Measurements from ENCODE around the gene ALB. TPM values are rescaled to one million over a fixed set of nuclear protein-coding genes. Genes with fewer than 3 reads are reported as not detected.

Gene ALB
- total RNA-seq, 2 experiments from 2014 or later = not detected

GRCh38 chr4:73396993-73397972 lies 6.8 kb upstream of the ALB start:
- Mint-ChIP-seq H3K4me3 (no peak overlapping the region), H3K27me3 (peaks cover 4% of the 10 kb centered on the region), H3K27ac (no peak overlapping the region), H3K9me3 (no peaks in the 10 kb centered on the region), H3K4me1 (ENCODE audit: low read depth) (no peaks in the 10 kb centered on the region), H3K36me3 (ENCODE audit: low read depth) (no peaks in the 10 kb centered on the region)
- TF ChIP-seq CTCF (IDR thresholded peaks at IDR 0.05) = no peak
- no peak for DNase-seq
- POLR2A ChIA-PET = no interaction called here
- intact Hi-C loops (cut with micrococcal nuclease) = no loop called here
- CTCF ChIA-PET = interaction anchor here (3.0 kb wide), 1 partner anchor 49 kb away, joined by 7 read pairs; no protein-coding TSS in a partner anchor
- ATAC-seq = no peak

DNA sequence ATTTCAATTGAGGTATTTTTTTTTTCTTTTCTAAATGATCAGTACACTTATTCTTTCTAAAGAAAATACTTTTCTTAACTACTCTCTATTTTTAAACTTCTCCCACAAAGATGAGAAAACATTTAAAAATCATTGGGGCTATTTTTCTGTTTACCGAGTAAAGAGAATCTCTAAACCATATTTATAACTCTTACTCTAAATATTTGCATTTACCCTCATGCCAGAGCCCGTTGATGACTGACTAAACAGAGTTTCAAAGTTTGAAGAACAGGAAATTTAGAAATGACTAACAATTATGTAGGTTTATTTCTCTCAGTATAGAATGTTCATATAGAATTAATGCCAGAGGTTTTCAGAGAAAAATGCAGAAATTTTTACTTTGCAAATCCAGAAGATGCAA lies 2.7 kb upstream of the ALB start:
- no peaks in the 10 kb centered on the region for H3K36me3 Mint-ChIP-seq (ENCODE audit: low read depth)
- no peaks in the 10 kb centered on the region for H3K4me1 Mint-ChIP-seq (ENCODE audit: low read depth)
- CTCF ChIA-PET = no interaction called here
- H3K4me3 Mint-ChIP-seq = no peak overlapping the region
- TF ChIP-seq CTCF (IDR thresholded peaks at IDR 0.05) = no peak
- peaks cover 4% of the 10 kb centered on the region for H3K27me3 Mint-ChIP-seq
- intact Hi-C loops (cut with micrococcal nuclease) = no loop called here
- no peak overlapping the region for H3K27ac Mint-ChIP-seq
- ATAC-seq (no peak), DNase-seq (no peak)
- POLR2A ChIA-PET = no interaction called here
- no peaks in the 10 kb centered on the region for H3K9me3 Mint-ChIP-seq

- Mint-ChIP-seq H3K27ac (no peak overlapping the region), H3K9me3 (no peaks in the 10 kb centered on the region), H3K4me3 (no peak overlapping the region), H3K36me3 (ENCODE audit: low read depth) (no peaks in the 10 kb centered on the region), H3K4me1 (ENCODE audit: low read depth) (no peaks in the 10 kb centered on the region), H3K27me3 (no peaks in the 10 kb centered on the region)
- ChIA-PET POLR2A (no interaction called here), CTCF (no interaction called here)
- intact Hi-C loops (cut with micrococcal nuclease) = no loop called here
- ATAC-seq (no peak), DNase-seq (no peak)
- no peak for TF ChIP-seq CTCF (IDR thresholded peaks at IDR 0.05)
Measured at GRCh38 chr4:73404457-73404856, 370 bp downstream of the ALB start.

DNA sequence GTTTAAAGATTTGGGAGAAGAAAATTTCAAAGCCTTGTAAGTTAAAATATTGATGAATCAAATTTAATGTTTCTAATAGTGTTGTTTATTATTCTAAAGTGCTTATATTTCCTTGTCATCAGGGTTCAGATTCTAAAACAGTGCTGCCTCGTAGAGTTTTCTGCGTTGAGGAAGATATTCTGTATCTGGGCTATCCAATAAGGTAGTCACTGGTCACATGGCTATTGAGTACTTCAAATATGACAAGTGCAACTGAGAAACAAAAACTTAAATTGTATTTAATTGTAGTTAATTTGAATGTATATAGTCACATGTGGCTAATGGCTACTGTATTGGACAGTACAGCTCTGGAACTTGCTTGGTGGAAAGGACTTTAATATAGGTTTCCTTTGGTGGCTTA lies 1.1 kb downstream of the ALB start:
- H3K9me3 Mint-ChIP-seq = no peaks in the 10 kb centered on the region
- intact Hi-C loops (cut with micrococcal nuclease) = no loop called here
- DNase-seq = no peak
- H3K36me3 Mint-ChIP-seq (ENCODE audit: low read depth) = no peaks in the 10 kb centered on the region
- no peak overlapping the region for H3K27ac Mint-ChIP-seq
- no peak for TF ChIP-seq CTCF (IDR thresholded peaks at IDR 0.05)
- no peaks in the 10 kb centered on the region for H3K4me1 Mint-ChIP-seq (ENCODE audit: low read depth)
- no peak for ATAC-seq
- CTCF ChIA-PET = no interaction called here
- POLR2A ChIA-PET = no interaction called here
- no peak overlapping the region for H3K4me3 Mint-ChIP-seq
- H3K27me3 Mint-ChIP-seq = no peaks in the 10 kb centered on the region

- Mint-ChIP-seq H3K27me3 (no peaks in the 10 kb centered on the region), H3K9me3 (no peaks in the 10 kb centered on the region), H3K4me3 (no peak overlapping the region), H3K4me1 (ENCODE audit: low read depth) (no peaks in the 10 kb centered on the region), H3K36me3 (ENCODE audit: low read depth) (no peaks in the 10 kb centered on the region), H3K27ac (no peak overlapping the region)
- DNase-seq = no peak
- TF ChIP-seq CTCF (IDR thresholded peaks at IDR 0.05) = no peak
- CTCF ChIA-PET = no interaction called here
- intact Hi-C loops (cut with micrococcal nuclease) = no loop called here
- no peak for ATAC-seq
- POLR2A ChIA-PET = no interaction called here
Measured at GRCh38 chr4:73406548-73406875, 2.4 kb downstream of the ALB start.

All from activated CD8-positive, alpha-beta T cell treated with anti-CD3 and anti-CD28 coated beads for 36 hours (primary cell).